ENCODE results near the gene SEC31A. TPM values are rescaled to one million over a fixed set of nuclear protein-coding genes. Genes with fewer than 3 reads are reported as not detected.

SEC31A gene
- polyA plus RNA-seq, 3 donors = 74.8 to 120 (median 107) TPM

DNA sequence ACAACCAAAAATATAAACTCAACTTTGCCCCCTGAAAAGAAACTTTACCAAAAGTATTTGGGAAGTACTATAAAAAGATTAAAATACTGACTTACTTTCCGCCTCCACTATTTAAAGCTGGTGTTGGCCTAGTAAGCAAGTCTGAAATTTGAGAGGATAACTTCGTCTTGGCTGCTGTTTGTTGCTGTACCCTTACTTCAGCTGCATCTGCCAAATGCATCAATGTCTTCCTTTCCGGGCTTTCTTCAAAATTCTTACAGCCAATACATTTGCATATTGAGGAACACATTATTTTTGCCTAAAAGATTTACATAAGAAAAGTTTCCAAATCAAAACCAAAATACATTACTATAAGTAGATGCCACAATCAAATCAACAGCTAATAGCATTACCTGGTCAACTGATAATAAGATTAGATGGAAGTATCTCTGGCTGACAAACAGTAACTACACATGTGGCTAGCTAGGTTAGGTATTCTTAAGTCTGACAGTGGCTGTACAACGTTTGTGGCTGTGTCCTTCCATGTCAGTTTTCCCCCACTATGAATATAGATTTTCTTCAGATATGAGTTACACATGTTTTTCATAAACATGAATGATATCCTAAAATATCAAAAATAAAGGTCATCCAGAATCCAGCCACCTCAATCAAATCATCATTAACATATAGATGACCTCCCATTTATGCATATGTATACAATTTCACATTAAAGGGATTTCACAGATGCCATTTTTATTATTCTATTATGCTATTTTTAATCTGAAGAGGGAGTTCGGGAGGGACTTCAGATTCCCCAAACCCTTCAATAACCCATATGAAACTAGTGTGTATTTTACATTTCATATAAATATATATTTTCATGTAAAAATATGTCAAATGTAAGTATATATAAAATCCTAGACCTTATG lies 40.1 kb upstream of the SEC31A start:
- no peaks in the 10 kb centered on the region for H3K9me3 Mint-ChIP-seq
- Histone ChIP-seq H3K79me2 (ENCODE audit: insufficient read depth, low read length) (no peaks in the 10 kb centered on the region), H3K9ac (ENCODE audit: insufficient read depth, low read length, poor library complexity, severe bottlenecking) (no peak overlapping the region), H3K9me3 (replicated peaks in 1 of 2; ENCODE audit: control insufficient read depth in 1 of 2, insufficient read depth in 1 of 2, low read length in 2 of 2) (no peaks in the 10 kb centered on the region), H4K20me1 (ENCODE audit: insufficient read depth, low read length) (no peaks in the 10 kb centered on the region), H3K36me3 (replicated peaks in 1 of 2; ENCODE audit: control insufficient read depth in 1 of 2, insufficient read depth in 2 of 2, low read length in 2 of 2) (peaks cover 38 to 73% of the 10 kb centered on the region in 2 donors), H3K4me1 (ENCODE audit: control insufficient read depth in 1 of 2, insufficient read depth in 2 of 2, low read length in 2 of 2) (no peaks in the 10 kb centered on the region), H3K4me2 (replicated peaks; ENCODE audit: extremely low read depth, low read length, poor library complexity, severe bottlenecking) (no peak overlapping the region), H3K27me3 (ENCODE audit: control insufficient read depth in 2 of 2, insufficient read depth in 2 of 2, low read length in 2 of 2) (no peaks in the 10 kb centered on the region), H2AFZ (ENCODE audit: insufficient read depth, low read depth, low read length, poor library complexity, severe bottlenecking) (no peak overlapping the region), H3K27ac (ENCODE audit: low read depth in 1 of 2, low read length in 2 of 2) (peak overlapping the region in 1 of 2 donors; percentile 36), H3K4me3 (replicated peaks in 1 of 3; ENCODE audit: low read depth in 2 of 3, low read length in 3 of 3) (no peak overlapping the region)
- H3K4me1 Mint-ChIP-seq = peaks cover 1% of the 10 kb centered on the region
- no peak overlapping the region for H3K4me3 Mint-ChIP-seq
- no peaks in the 10 kb centered on the region for H3K27me3 Mint-ChIP-seq (ENCODE audit: low read depth in 3 of 3)
- no CpG with 5 or more reads among the region's 5 CpGs for WGBS (ENCODE audit: insufficient coverage)
- peaks cover 49 to 68% of the 10 kb centered on the region in 2 donors for H3K36me3 Mint-ChIP-seq
- DNase-seq = no peak
- intact Hi-C loops (cut with micrococcal nuclease) = loop anchor here in 1 of 2 donors (10.0 kb wide), 1 partner anchor 86 kb away; no protein-coding TSS in a partner anchor
- TF ChIP-seq, protein P1, sequence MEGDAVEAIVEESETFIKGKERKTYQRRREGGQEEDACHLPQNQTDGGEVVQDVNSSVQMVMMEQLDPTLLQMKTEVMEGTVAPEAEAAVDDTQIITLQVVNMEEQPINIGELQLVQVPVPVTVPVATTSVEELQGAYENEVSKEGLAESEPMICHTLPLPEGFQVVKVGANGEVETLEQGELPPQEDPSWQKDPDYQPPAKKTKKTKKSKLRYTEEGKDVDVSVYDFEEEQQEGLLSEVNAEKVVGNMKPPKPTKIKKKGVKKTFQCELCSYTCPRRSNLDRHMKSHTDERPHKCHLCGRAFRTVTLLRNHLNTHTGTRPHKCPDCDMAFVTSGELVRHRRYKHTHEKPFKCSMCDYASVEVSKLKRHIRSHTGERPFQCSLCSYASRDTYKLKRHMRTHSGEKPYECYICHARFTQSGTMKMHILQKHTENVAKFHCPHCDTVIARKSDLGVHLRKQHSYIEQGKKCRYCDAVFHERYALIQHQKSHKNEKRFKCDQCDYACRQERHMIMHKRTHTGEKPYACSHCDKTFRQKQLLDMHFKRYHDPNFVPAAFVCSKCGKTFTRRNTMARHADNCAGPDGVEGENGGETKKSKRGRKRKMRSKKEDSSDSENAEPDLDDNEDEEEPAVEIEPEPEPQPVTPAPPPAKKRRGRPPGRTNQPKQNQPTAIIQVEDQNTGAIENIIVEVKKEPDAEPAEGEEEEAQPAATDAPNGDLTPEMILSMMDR (IDR thresholded peaks at IDR 0.05) = no peak
- H3K27ac Mint-ChIP-seq = peak overlapping the region in 1 of 7 donors; percentile 54

DNA sequence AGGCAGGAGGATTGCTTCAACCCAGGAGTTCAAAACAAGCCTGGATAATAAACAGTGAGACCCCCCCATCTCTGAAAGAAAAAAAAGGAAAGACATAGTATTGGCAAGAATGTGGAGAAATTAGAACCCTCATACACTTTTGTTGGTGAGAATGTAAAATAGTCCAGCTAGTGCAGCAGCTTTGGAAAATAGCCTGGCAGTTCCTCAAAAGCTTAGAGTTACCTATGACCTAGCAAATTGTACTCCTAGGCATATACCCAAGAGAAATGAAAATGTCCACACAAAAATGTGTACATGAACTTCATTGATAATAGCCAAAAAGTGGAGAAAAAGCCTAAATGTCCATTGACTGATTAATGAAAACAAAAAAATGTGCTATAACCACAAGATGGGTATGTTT lies 30.8 kb upstream of the SEC31A start:
- Mint-ChIP-seq H3K36me3 (peaks cover 19 to 29% of the 10 kb centered on the region in 2 donors), H3K4me3 (no peak overlapping the region), H3K27ac (no peak overlapping the region), H3K9me3 (peaks cover 0 to 2% (median 0%) of the 10 kb centered on the region in 7 donors), H3K4me1 (no peaks in the 10 kb centered on the region), H3K27me3 (ENCODE audit: low read depth in 3 of 3) (no peaks in the 10 kb centered on the region)
- Histone ChIP-seq H3K9me3 (replicated peaks in 1 of 2; ENCODE audit: control insufficient read depth in 1 of 2, insufficient read depth in 1 of 2, low read length in 2 of 2) (no peaks in the 10 kb centered on the region), H3K4me1 (ENCODE audit: control insufficient read depth in 1 of 2, insufficient read depth in 2 of 2, low read length in 2 of 2) (no peaks in the 10 kb centered on the region), H3K79me2 (ENCODE audit: insufficient read depth, low read length) (no peaks in the 10 kb centered on the region), H3K9ac (ENCODE audit: insufficient read depth, low read length, poor library complexity, severe bottlenecking) (no peak overlapping the region), H3K27me3 (ENCODE audit: control insufficient read depth in 2 of 2, insufficient read depth in 2 of 2, low read length in 2 of 2) (no peaks in the 10 kb centered on the region), H2AFZ (ENCODE audit: insufficient read depth, low read depth, low read length, poor library complexity, severe bottlenecking) (no peak overlapping the region), H3K36me3 (replicated peaks in 1 of 2; ENCODE audit: control insufficient read depth in 1 of 2, insufficient read depth in 2 of 2, low read length in 2 of 2) (peaks cover 7 to 38% of the 10 kb centered on the region in 2 donors), H3K4me3 (replicated peaks in 1 of 3; ENCODE audit: low read depth in 2 of 3, low read length in 3 of 3) (no peak overlapping the region), H3K4me2 (replicated peaks; ENCODE audit: extremely low read depth, low read length, poor library complexity, severe bottlenecking) (no peak overlapping the region), H3K27ac (ENCODE audit: low read depth in 1 of 2, low read length in 2 of 2) (no peak overlapping the region), H4K20me1 (ENCODE audit: insufficient read depth, low read length) (no peaks in the 10 kb centered on the region)
- TF ChIP-seq, protein P1 (IDR thresholded peaks at IDR 0.05) = no peak
- no peak for DNase-seq
- intact Hi-C loops (cut with micrococcal nuclease) = no loop called here

Data from CD14-positive monocyte (primary cell).